ENCODE measurements around the gene PACS1.

Gene PACS1

GRCh38 chr11:66143264-66143566, 73.1 kb downstream of the PACS1 start:
- Histone ChIP-seq H3K9me2 (replicated peaks; ENCODE audit: low read depth, low read length) (no peaks in the 10 kb centered on the region), H3K36me3 (ENCODE audit: insufficient read depth, low read length) (no peaks in the 10 kb centered on the region), H3K4me1 (ENCODE audit: insufficient read depth, low read length, poor library complexity, severe bottlenecking) (no peaks in the 10 kb centered on the region), H3K79me2 (ENCODE audit: insufficient read depth, low read length) (no peaks in the 10 kb centered on the region), H3K9ac (ENCODE audit: low read depth, low read length, poor library complexity, severe bottlenecking) (no peak overlapping the region), H3K4me3 (ENCODE audit: low read length, poor library complexity, severe bottlenecking) (no peak overlapping the region), H3K9me3 (ENCODE audit: insufficient read depth, low read depth, low read length) (no peaks in the 10 kb centered on the region), H2AFZ (ENCODE audit: low read length) (no peak overlapping the region), H4K20me1 (ENCODE audit: insufficient read depth, low read length, poor library complexity, severe bottlenecking) (no peaks in the 10 kb centered on the region), H3F3A (ENCODE audit: low read depth) (no peaks in the 10 kb centered on the region), H3K4me2 (ENCODE audit: low read depth, low read length, poor library complexity, severe bottlenecking) (no peak overlapping the region), H3K27me3 (ENCODE audit: insufficient read depth, low read length, poor library complexity, severe bottlenecking) (no peaks in the 10 kb centered on the region)
- no peak for TF ChIP-seq EZH2phosphoT487 (IDR thresholded peaks at IDR 0.05; ENCODE audit: borderline replicate concordance)
- TF ChIP-seq CTCF (conservative IDR thresholded peaks at IDR 0.05; ENCODE audit: low read length), result no peak

GRCh38 chr11:66143996-66144678, 74.1 kb downstream of the PACS1 start:
- Histone ChIP-seq H3K9ac (ENCODE audit: low read depth, low read length, poor library complexity, severe bottlenecking) (no peak overlapping the region), H3F3A (ENCODE audit: low read depth) (no peaks in the 10 kb centered on the region), H3K79me2 (ENCODE audit: insufficient read depth, low read length) (no peaks in the 10 kb centered on the region), H3K36me3 (ENCODE audit: insufficient read depth, low read length) (no peaks in the 10 kb centered on the region), H4K20me1 (ENCODE audit: insufficient read depth, low read length, poor library complexity, severe bottlenecking) (no peaks in the 10 kb centered on the region), H3K4me1 (ENCODE audit: insufficient read depth, low read length, poor library complexity, severe bottlenecking) (no peaks in the 10 kb centered on the region), H2AFZ (ENCODE audit: low read length) (no peak overlapping the region), H3K4me3 (ENCODE audit: low read length, poor library complexity, severe bottlenecking) (no peak overlapping the region), H3K9me3 (ENCODE audit: insufficient read depth, low read depth, low read length) (no peaks in the 10 kb centered on the region), H3K27me3 (ENCODE audit: insufficient read depth, low read length, poor library complexity, severe bottlenecking) (no peaks in the 10 kb centered on the region), H3K4me2 (ENCODE audit: low read depth, low read length, poor library complexity, severe bottlenecking) (no peak overlapping the region), H3K9me2 (replicated peaks; ENCODE audit: low read depth, low read length) (no peaks in the 10 kb centered on the region)
- no peak for TF ChIP-seq CTCF (conservative IDR thresholded peaks at IDR 0.05; ENCODE audit: low read length)
- no peak for TF ChIP-seq EZH2phosphoT487 (IDR thresholded peaks at IDR 0.05; ENCODE audit: borderline replicate concordance)

- Histone ChIP-seq H3K9ac (ENCODE audit: low read depth, low read length, poor library complexity, severe bottlenecking) (no peak overlapping the region), H3K4me1 (ENCODE audit: insufficient read depth, low read length, poor library complexity, severe bottlenecking) (no peaks in the 10 kb centered on the region), H3K36me3 (ENCODE audit: insufficient read depth, low read length) (no peaks in the 10 kb centered on the region), H2AFZ (ENCODE audit: low read length) (no peak overlapping the region), H3K4me2 (ENCODE audit: low read depth, low read length, poor library complexity, severe bottlenecking) (no peak overlapping the region), H4K20me1 (ENCODE audit: insufficient read depth, low read length, poor library complexity, severe bottlenecking) (no peaks in the 10 kb centered on the region), H3K9me3 (ENCODE audit: insufficient read depth, low read depth, low read length) (no peaks in the 10 kb centered on the region), H3F3A (ENCODE audit: low read depth) (no peaks in the 10 kb centered on the region), H3K27me3 (ENCODE audit: insufficient read depth, low read length, poor library complexity, severe bottlenecking) (no peaks in the 10 kb centered on the region), H3K9me2 (replicated peaks; ENCODE audit: low read depth, low read length) (no peaks in the 10 kb centered on the region), H3K79me2 (ENCODE audit: insufficient read depth, low read length) (no peaks in the 10 kb centered on the region), H3K4me3 (ENCODE audit: low read length, poor library complexity, severe bottlenecking) (no peak overlapping the region)
- no peak for TF ChIP-seq EZH2phosphoT487 (IDR thresholded peaks at IDR 0.05; ENCODE audit: borderline replicate concordance)
- no peak for TF ChIP-seq CTCF (conservative IDR thresholded peaks at IDR 0.05; ENCODE audit: low read length)
Observed at GRCh38 chr11:66146074-66146473, 76.0 kb downstream of the PACS1 start.
